Anterior cingulate cortex (tissue), 58 donors: Measurements from ENCODE around the gene SHLD1.
"Not testable (repeated sequence)": the region's sequence is repeated elsewhere in the genome, so short reads cannot be mapped to it uniquely, and the experiment has no call there.

Experiments
- DNase-seq, 58 donors: peaks; one replicate each; lab custom pipeline; 2025; lab: John Stamatoyannopoulos, UW

SHLD1 gene, protein sequence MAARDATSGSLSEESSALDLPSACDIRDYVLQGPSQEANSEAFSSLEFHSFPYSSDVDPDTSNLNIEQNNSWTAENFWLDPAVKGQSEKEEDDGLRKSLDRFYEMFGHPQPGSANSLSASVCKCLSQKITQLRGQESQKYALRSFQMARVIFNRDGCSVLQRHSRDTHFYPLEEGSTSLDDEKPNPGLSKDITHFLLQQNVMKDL

GRCh38 chr20:5749952-5750779 lies at the start of gene SHLD1:
Gene SHLD1, plus strand, starts transcription at chr20:5750401. Its CDS starts 22,465 bp downstream, at chr20:5772866.
- DNase-seq: peak in 57 of 58 donors; percentile 37 to 93 (median 79)

GRCh38 chr20:5702339-5702738 lies 47.9 kb upstream of the SHLD1 start:
- DNase-seq: not testable (repeated sequence)

DNA sequence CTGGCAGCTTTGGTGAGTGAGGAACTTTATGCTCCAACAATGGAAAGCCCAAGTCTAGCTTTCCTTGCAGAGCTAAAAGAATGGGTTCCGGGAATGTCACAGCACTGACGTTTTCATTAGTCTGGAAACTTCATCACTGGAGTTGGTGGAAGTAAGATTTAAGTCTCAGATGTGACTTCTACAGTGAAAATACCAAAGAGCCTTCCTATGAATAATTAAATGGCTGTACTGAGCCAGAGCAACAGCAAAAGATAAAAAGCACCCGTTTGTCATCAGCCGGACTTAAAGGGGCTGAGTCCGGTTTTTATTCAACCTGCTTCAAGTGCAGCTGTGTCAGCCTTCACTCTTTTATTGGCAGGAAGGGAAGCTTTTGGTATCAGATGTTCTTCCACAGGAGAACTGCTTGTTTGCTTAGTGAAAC lies 46.5 kb upstream of the SHLD1 start:
- no peak for DNase-seq

GRCh38 chr20:5705827-5706226 lies 44.4 kb upstream of the SHLD1 start:
- DNase-seq: no peak

DNA sequence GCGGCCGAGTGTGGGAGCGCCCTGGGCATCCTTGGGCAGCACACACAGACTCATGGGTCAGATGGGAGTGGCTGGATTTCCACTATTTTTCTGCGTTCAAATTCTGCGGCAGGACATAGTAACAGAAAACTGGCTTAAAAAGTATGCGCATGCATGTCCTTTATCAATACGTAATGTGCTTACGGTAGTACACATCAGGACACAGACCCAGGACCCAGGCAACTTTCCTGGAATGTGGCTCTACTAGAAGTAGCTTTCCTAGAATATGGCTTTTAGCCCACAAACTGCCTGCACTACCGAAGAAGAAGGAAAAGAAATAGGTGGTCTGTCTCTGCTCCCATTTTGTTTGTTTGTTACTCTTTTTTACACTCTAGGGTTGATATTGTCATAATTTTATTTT lies 43.4 kb upstream of the SHLD1 start:
- DNase-seq: no peak

DNA sequence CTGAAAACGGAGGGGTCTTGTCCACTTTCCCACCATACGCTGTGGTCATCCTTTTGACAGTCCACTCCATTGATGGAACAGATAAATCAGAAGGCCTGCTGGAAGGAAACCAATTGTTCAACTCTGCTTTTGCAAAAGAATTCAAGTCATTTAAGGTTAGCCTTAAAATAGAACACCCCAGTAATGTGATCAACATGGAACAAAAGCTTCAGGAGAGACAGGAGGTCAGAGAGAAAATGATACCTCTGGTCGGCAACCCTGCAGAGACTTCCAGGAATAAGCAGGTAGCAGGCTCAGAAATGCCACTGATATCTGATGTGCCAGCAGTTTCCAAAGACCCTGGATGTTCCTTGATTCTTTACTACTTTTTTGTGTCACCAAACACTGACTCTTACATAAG lies 39.6 kb upstream of the SHLD1 start:
- no peak for DNase-seq

DNA sequence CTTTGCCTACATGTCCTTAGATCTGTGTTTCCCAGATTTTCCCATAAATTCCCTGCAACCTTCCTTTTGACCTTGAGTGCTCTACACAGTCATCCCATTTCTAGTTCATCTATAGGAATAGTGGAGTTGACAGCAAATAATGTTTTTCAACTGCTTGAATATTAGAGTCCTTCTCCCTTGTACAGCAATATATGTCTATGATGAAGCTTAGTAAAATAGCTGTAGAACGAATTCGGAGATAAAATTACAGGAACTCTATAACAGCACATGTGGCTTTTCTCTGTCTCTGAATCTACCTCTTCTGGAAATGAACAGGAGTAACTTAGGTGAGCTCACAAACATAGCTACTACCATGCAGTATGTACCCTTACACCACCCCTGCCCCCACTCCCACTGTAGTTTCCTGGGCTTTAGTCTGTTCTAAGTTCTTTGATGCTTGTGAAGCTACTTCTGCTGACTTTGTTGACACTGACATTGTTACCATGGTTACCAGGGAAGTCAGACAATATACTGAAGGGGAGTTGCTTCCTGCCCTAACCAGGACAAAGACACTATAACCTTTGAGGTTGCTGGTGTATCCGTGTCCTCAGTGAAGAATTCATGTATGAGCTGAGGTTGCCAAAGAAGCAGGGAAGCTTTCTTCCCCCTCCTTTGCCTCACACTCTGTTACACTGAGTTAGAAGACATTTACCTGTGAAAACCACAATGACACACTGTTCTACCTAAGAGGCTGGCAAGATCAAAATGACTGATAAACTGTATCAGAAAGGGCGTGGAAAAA lies 35.8 kb upstream of the SHLD1 start:
- no peak for DNase-seq

- DNase-seq: no peak
Measured at GRCh38 chr20:5715071-5715841, 34.9 kb upstream of the SHLD1 start.

DNA sequence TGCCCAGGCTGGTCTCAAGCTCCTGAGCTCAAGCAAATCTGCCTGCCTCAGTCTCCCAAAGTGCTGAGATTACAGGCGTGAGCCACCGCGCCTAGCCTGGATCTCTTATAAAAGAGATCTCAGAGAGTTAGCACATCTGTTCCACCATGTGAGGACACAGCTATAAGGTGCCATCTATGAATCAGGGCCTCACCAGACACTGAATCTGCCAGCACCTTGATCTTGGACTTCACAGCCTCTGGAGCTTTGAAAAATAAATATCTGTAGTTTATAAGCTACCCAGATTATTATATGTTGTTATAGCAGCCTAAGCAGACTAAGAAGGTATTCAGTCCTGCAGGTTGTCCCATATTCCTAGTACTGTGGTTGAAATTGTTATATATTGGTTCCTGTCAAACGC lies 33.2 kb upstream of the SHLD1 start:
- DNase-seq: no peak

DNA sequence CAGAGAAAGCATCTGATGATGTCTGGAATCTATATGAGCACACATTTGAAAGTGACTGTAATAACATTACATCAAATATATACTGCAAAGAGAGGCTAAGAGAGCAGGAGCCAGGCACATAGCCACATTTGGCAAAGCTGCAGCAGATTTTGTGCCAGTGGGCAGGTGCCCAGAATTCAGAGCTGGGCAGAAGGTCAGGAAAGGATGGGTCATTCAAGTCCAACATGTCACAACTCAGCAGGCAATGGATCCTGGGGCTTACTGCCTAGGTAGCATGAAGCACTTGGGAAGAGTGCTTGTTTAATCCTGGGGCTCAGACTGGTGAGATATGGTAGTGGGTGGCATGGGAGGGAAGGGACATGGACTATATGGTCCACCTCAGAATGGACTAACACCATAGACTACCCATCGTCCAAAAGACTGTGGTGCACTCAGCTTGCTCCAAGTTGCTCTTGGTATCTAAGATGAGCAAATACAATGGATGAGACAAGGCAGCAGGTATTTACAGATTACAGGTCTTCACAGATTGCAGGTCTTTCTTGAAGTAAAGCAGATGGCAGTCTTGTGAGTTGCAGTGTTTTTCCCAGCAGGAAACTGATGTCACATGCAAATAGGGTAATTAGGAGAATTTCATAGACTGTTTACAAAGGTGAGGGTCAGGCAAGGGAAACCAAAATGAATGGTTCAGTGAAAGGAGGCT lies 31.2 kb upstream of the SHLD1 start:
- peak in 12 of 58 donors; percentile 2 to 23 (median 6) for DNase-seq

DNA sequence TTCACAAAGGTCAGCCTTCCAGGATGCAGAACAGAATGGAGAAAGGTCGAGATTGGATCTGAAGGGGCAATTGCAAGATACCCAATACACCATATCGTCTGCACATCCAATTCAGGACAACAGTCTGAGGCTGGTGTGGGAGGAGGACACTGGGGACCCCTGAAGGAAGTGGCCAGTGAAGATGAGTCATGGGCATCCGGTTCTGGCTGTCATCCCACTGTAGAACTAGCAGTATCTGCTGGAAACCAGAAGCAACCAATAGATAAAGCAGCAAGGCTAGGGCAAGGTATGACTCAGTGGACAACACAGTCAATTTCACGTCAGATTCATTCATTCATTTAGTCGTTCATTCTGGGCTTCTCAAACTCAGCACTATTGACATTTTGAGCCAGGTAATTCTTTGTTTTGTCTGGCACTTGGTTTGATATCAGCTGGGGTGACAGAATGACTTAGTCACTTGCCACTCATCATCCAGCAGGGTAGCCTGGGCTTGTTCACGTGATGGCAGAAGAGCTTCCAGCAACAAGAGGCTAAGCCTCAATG lies 30.3 kb upstream of the SHLD1 start:
- no peak for DNase-seq

DNA sequence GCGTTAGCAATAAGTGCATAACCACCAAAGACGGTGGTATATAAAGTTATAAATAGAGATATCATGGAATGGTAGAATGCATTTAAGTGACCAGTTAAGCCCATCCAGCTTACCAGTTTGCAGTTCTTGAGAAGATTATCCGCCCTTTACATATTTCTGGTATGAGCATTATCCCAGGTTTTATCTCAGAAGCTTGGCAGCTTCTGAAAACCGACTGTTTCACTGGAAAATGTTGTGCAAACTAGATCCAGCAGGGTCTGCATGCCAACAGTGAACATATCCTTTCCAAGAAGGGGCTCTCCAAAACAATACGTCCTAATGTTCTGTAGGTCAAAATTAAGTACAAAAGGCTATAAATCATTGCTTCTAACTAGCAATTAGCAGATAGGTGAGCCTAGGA lies 29.5 kb upstream of the SHLD1 start:
- DNase-seq: no peak

DNA sequence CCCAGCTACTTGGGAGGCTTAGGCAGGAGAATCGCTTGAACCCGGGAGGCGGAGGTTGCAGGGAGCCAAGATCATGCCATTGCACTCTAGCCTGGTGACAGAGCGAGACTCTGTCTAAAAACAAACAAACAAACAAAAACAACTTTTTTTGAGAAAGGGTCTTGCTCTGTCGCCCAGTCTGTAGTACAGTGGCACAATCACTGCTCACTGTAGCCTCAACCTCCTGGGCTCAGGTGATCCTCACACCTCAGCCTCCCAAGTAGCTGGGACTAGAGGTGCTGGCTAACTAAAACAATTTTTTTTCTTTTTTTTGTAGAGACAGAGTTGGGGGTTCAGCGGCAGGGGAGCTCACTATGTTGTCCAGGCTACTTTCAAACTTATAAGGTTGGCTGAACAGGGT lies 28.8 kb upstream of the SHLD1 start:
- DNase-seq: not testable (repeated sequence)

GRCh38 chr20:5722927-5723326 lies 27.3 kb upstream of the SHLD1 start:
- DNase-seq: no peak

- DNase-seq: not testable (repeated sequence)
Measured at GRCh38 chr20:5725183-5725463, 25.1 kb upstream of the SHLD1 start.

DNA sequence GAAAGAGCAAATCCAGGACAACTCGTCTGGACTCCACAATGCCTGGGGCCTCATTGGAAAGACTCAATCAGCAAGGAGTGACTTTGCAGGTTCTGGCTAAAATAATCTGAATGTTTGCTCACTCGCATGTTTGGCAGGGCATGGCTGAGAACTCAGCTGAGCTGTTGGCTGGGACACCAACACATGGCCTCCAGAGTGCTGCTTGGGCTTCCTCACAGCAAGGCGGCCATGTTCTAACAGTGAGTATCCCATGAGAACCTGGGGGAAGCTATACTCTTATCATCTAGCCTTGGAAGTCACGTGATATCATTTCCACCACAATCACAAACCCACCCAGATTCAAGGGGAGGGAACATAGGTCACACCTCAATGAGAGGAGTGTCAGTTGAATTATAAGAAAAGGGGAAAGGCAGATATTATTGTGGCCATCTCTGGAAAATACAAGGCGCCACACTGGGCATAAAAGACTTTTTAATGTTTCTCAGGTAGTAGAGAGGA lies 23.1 kb upstream of the SHLD1 start:
- no peak for DNase-seq

GRCh38 chr20:5729348-5729747 lies 20.9 kb upstream of the SHLD1 start:
- no peak for DNase-seq

- no peak for DNase-seq
Measured at GRCh38 chr20:5730131-5730530, 20.1 kb upstream of the SHLD1 start.

- DNase-seq: peak in 36 of 58 donors; percentile 2 to 75 (median 23)
Measured at GRCh38 chr20:5731753-5732366, 18.3 kb upstream of the SHLD1 start.
